Keratinocyte (primary cell): ENCODE measurements around the gene FCGR2B. TPM values are rescaled to one million over a fixed set of nuclear protein-coding genes. Genes with fewer than 3 reads are reported as not detected.

ENCODE experiments used
- DNase-seq: peaks from one replicate; pipeline ENCODE4 v3.0.0-alpha.2; 2011; ENCODE audit warnings: low read depth, missing footprints, low spot score
- FAIRE-seq: peaks from 2 replicates; lab custom pipeline; 2011; peaks lifted over from hg19 to GRCh38; lab: Jason Lieb, UNC
- H2AFZ ChIP-seq: 2 replicates; pipeline ENCODE4 v1.6.0; 2012; ENCODE audit warnings: low read length, control low read depth, inconsistent platforms; ENCODE audit not compliant: control insufficient read depth
- H3K27ac ChIP-seq: 2 replicates; pipeline ENCODE4 v1.5.1; 2011; ENCODE audit warnings: low read length; ENCODE audit not compliant: control insufficient read depth, insufficient read depth
- H3K27me3 ChIP-seq: 3 replicates; pipeline ENCODE4 v1.6.0; 2011; ENCODE audit warnings: low read length; ENCODE audit not compliant: control insufficient read depth, insufficient read depth; ENCODE audit errors: extremely low read depth
- H3K36me3 ChIP-seq, 2 experiments: 2 replicates in 1 of 2; 3 replicates in 1 of 2; pipeline ENCODE4 v1.5.1; 2011; ENCODE audit warnings: low read length in 2 of 2, mild to moderate bottlenecking in 1 of 2; ENCODE audit not compliant: control insufficient read depth in 2 of 2, insufficient read depth in 2 of 2; ENCODE audit errors: extremely low read depth in 1 of 2
- H3K4me1 ChIP-seq: 3 replicates; pipeline ENCODE4 v1.5.1; 2011; ENCODE audit warnings: low read length; ENCODE audit not compliant: control insufficient read depth, insufficient read depth; ENCODE audit errors: extremely low read depth
- H3K4me2 ChIP-seq: 3 replicates; pipeline ENCODE4 v1.6.0; 2011; ENCODE audit warnings: low read depth, low read length; ENCODE audit not compliant: control insufficient read depth, insufficient read depth; ENCODE audit errors: extremely low read depth
- H3K4me3 ChIP-seq, 3 experiments: fragments of 200-600 bp in 1 of 3; sonication (generic) in 1 of 3; 2 replicates in 2 of 3; 3 replicates in 1 of 3; pipeline ENCODE4 v1.5.1; 2011 to 2016; ENCODE audit warnings: low read length in 3 of 3, mild to moderate bottlenecking in 3 of 3, control low read depth in 2 of 3, inconsistent platforms in 1 of 3, low read depth in 1 of 3, mixed read lengths in 1 of 3, mixed run types in 1 of 3, moderate library complexity in 1 of 3; ENCODE audit not compliant: control insufficient read depth in 2 of 3, insufficient read depth in 2 of 3; ENCODE audit errors: extremely low read depth in 1 of 3
- H3K79me2 ChIP-seq: 2 replicates; pipeline ENCODE4 v1.6.0; 2012; ENCODE audit warnings: low read length; ENCODE audit not compliant: control insufficient read depth, insufficient read depth
- H3K9ac ChIP-seq: 3 replicates; pipeline ENCODE4 v1.6.0; 2011; ENCODE audit warnings: low read length; ENCODE audit not compliant: control insufficient read depth, insufficient read depth; ENCODE audit errors: extremely low read depth
- H3K9me1 ChIP-seq: 3 replicates; pipeline ENCODE4 v1.6.0; 2011; ENCODE audit warnings: low read length; ENCODE audit not compliant: control insufficient read depth, insufficient read depth; ENCODE audit errors: extremely low read depth
- H3K9me3 ChIP-seq: 2 replicates; pipeline ENCODE4 v1.5.1; 2012; ENCODE audit warnings: low read depth, low read length; ENCODE audit not compliant: control insufficient read depth
- H4K20me1 ChIP-seq: 3 replicates; pipeline ENCODE4 v1.6.0; 2011; ENCODE audit warnings: low read length; ENCODE audit not compliant: control insufficient read depth, insufficient read depth; ENCODE audit errors: extremely low read depth
- CTCF ChIP-seq, 3 experiments: IDR thresholded peaks in 1 of 3; conservative IDR thresholded peaks in 1 of 3; optimal IDR thresholded peaks in 1 of 3; 2 replicates in 2 of 3; 3 replicates in 1 of 3; pipeline versions ENCODE3 to v1.5.1; 2011; ENCODE audit warnings: low read length in 3 of 3, mild to moderate bottlenecking in 3 of 3, moderate library complexity in 2 of 3, control low read depth in 1 of 3, inconsistent platforms in 1 of 3; ENCODE audit not compliant: insufficient read depth in 2 of 3; ENCODE audit errors: extremely low read depth in 1 of 3
- EZH2 ChIP-seq: IDR thresholded peaks from one replicate; pipeline ENCODE4 v1.6.1; 2012; ENCODE audit warnings: inconsistent platforms, mild to moderate bottlenecking, low read length, moderate library complexity
- dilution Hi-C: fragments of 300-500 bp; cut with MboI; formaldehyde crosslinking; loops from one replicate; pipeline ENCODE4 v1.7.0; 2020; ENCODE audit warnings: low sequenced_read_pairs; ENCODE audit not compliant: extremely low pct_ligation_motif_present
- polyA plus RNA-seq, 5 experiments: library from polyadenylated mRNA; depleted of rRNA in 3 of 5; stranded (reverse) in 3 of 5; stranded (forward) in 1 of 5; unstranded in 1 of 5; fragments of >200 nt; gene quantifications; 1 replicate in 1 of 5; 2 replicates in 3 of 5; 3 replicates in 1 of 5; pipeline versions ENCODE4 v1.2.1 to v1.2.3, GENCODE V29; 2011 to 2012; ENCODE audit warnings: missing spikeins in 2 of 5, low read depth in 1 of 5, low replicate concordance in 1 of 5

FCGR2B gene
- polyA plus RNA-seq, 1 donor (not counting 4 experiments of a cell fraction or from before 2014, with no cell fraction given): not detected

- Histone ChIP-seq H3K4me2 (no peak overlapping the region), H3K27me3 (no peaks in the 10 kb centered on the region), H4K20me1 (no peaks in the 10 kb centered on the region), H2AFZ (no peak overlapping the region), H3K27ac (no peak overlapping the region), H3K9me3 (no peaks in the 10 kb centered on the region), H3K9me1 (no peaks in the 10 kb centered on the region), H3K36me3 (no peaks in the 10 kb centered on the region), H3K9ac (no peak overlapping the region), H3K4me1 (peaks cover 13% of the 10 kb centered on the region), H3K4me3 (no peak overlapping the region), H3K79me2 (no peaks in the 10 kb centered on the region)
- dilution Hi-C loops: no loop called here
- DNase-seq (no peak), FAIRE-seq (no peak)
- TF ChIP-seq EZH2 (no peak), CTCF (optimal IDR thresholded peaks at IDR 0.05 in 1 of 3, IDR thresholded peaks at IDR 0.05 in 1 of 3, conservative IDR thresholded peaks at IDR 0.05 in 1 of 3; ENCODE audit: extremely low read depth in 1 of 3, insufficient read depth in 2 of 3, low read length in 3 of 3) (no peak)
These were observed 56.3 kb downstream of the FCGR2B start for GRCh38 chr1:161719325-161719611.

- TF ChIP-seq EZH2: no peak
- no peak for TF ChIP-seq CTCF (optimal IDR thresholded peaks at IDR 0.05 in 1 of 3, IDR thresholded peaks at IDR 0.05 in 1 of 3, conservative IDR thresholded peaks at IDR 0.05 in 1 of 3; ENCODE audit: extremely low read depth in 1 of 3, insufficient read depth in 2 of 3, low read length in 3 of 3)
These were observed 57.5 kb downstream of the FCGR2B start for GRCh38 chr1:161720422-161720821.

More at GRCh38 chr1:161720422-161720821, 57.5 kb downstream of the FCGR2B start:
- H3K27me3 ChIP-seq: no peaks in the 10 kb centered on the region
- no peaks in the 10 kb centered on the region for H3K79me2 ChIP-seq
- FAIRE-seq (no peak), DNase-seq (no peak)
- dilution Hi-C loops: no loop called here
- H3K4me2 ChIP-seq: no peak overlapping the region
- no peak overlapping the region for H3K4me3 ChIP-seq
- H3K9me1 ChIP-seq: no peaks in the 10 kb centered on the region
- H2AFZ ChIP-seq: no peak overlapping the region
- H3K27ac ChIP-seq: no peak overlapping the region
- peaks cover 13% of the 10 kb centered on the region for H3K4me1 ChIP-seq
- H3K36me3 ChIP-seq: no peaks in the 10 kb centered on the region
- H3K9ac ChIP-seq: no peak overlapping the region
- no peaks in the 10 kb centered on the region for H3K9me3 ChIP-seq
- H4K20me1 ChIP-seq: no peaks in the 10 kb centered on the region
